HCT116 (cell line): Measurements from ENCODE around the gene TAS2R41. TPM values are rescaled to one million over a fixed set of nuclear protein-coding genes. Genes with fewer than 3 reads are reported as not detected.

Experiments
- ATAC-seq: fragments of 200-7000 bp; cut with Tn5 transposase; 2 replicates; pipeline ENCODE4 v1.9.1; 2020; ENCODE audit warnings: mild to moderate bottlenecking, moderate library complexity
- BruUV-seq: library from RNA; stranded (reverse); fragments of 400-500 nt; replicated peaks from 2 replicates; lab custom pipeline; 2021; lab: Mats Ljungman, UMichigan
- CTCF ChIA-PET: fragments of 300-600 bp; sonication (Branson Sonifier 250); formaldehyde crosslinking; loops from one replicate; lab custom pipeline; 2021; ENCODE audit warnings: antibody characterized with exemption; lab: Charles Lee
- POLR2A ChIA-PET: fragments of 300-600, 350-600 bp; sonication (Branson Sonifier 250); formaldehyde crosslinking; loops from one replicate; lab custom pipeline; 2021; ENCODE audit warnings: antibody characterized with exemption; lab: Charles Lee
- RAD21 ChIA-PET, 2 experiments: fragments of 300-600 bp; sonication (Branson Sonifier 250); formaldehyde crosslinking; loops; one replicate each; lab custom pipeline; 2023; ENCODE audit warnings: low total read pairs in 2 of 2; ENCODE audit not compliant: uncharacterized antibody in 2 of 2, unreplicated experiment in 2 of 2, low non-redundant PET in 1 of 2; lab: Charles Lee
- DNase-seq: peaks from one replicate; pipeline ENCODE4 v3.0.0-alpha.2; 2010; ENCODE audit warnings: low read depth, low spot score
- H2AFZ ChIP-seq: fragments of 200-600 bp; shearing (Covaris generic), sonication (generic); 2 replicates; pipeline ENCODE4 v1.6.1; 2017; ENCODE audit warnings: low read depth, mixed run types, mixed read lengths, antibody characterized with exemption, low read length; ENCODE audit not compliant: poor library complexity, severe bottlenecking
- H3K27ac ChIP-seq: 2 replicates; pipeline ENCODE4 v1.5.1; 2012; ENCODE audit warnings: low read depth, low read length
- H3K27me3 ChIP-seq: fragments of 200-600 bp; sonication (generic); 2 replicates; pipeline ENCODE4 v1.6.1; 2016; ENCODE audit warnings: mixed run types, low read length, mixed read lengths; ENCODE audit not compliant: insufficient read depth
- H3K36me3 ChIP-seq, 2 experiments: fragments of 200-500 bp in 1 of 2; fragments of 200-600 bp in 1 of 2; sonication (Bioruptor generic) in 1 of 2; sonication (generic) in 1 of 2; 2 replicates each; pipeline versions ENCODE4 v1.5.1 to v1.6.1; 2014 to 2016; ENCODE audit warnings: low read length in 2 of 2, inconsistent platforms in 1 of 2, mixed read lengths in 1 of 2, mixed run types in 1 of 2; ENCODE audit not compliant: insufficient read depth in 2 of 2, control insufficient read depth in 1 of 2
- H3K4me1 ChIP-seq, 2 experiments: fragments of 200-600 bp in 1 of 2; sonication (generic) in 1 of 2; 2 replicates each; pipeline versions ENCODE4 v1.5.1 to v1.6.1; 2012 to 2017; ENCODE audit warnings: low read length in 2 of 2, inconsistent platforms in 1 of 2, mild to moderate bottlenecking in 1 of 2, mixed read lengths in 1 of 2, mixed run types in 1 of 2, moderate library complexity in 1 of 2; ENCODE audit not compliant: insufficient read depth in 2 of 2, control insufficient read depth in 1 of 2
- H3K4me2 ChIP-seq: fragments of 200-600 bp; sonication (generic); 2 replicates; pipeline ENCODE4 v1.6.1; 2017; ENCODE audit warnings: mixed run types, low read length, mixed read lengths
- H3K4me3 ChIP-seq, 2 experiments: fragments of 200-600 bp in 1 of 2; sonication (generic) in 1 of 2; replicated peaks in 1 of 2; 2 replicates each; pipeline ENCODE4 v1.5.1; 2011 to 2016; ENCODE audit warnings: low read length in 2 of 2, control low read depth in 1 of 2, low read depth in 1 of 2, mild to moderate bottlenecking in 1 of 2, mixed read lengths in 1 of 2, mixed run types in 1 of 2
- H3K79me2 ChIP-seq: fragments of 200-600 bp; sonication (generic); 2 replicates; pipeline ENCODE4 v1.6.1; 2017; ENCODE audit warnings: mild to moderate bottlenecking, mixed run types, low read length, moderate library complexity, mixed read lengths; ENCODE audit not compliant: insufficient read depth
- H3K9ac ChIP-seq: fragments of 200-600 bp; sonication (generic); 2 replicates; pipeline ENCODE4 v1.6.1; 2016; ENCODE audit warnings: low read length, mixed read lengths
- H3K9me2 ChIP-seq: fragments of 200-600 bp; sonication (generic), shearing (Covaris generic); 2 replicates; pipeline ENCODE4 v1.6.1; 2017; ENCODE audit warnings: mixed run types, mild to moderate bottlenecking, moderate library complexity; ENCODE audit not compliant: insufficient read depth
- H3K9me3 ChIP-seq, 2 experiments: fragments of 200-500 bp in 1 of 2; fragments of 200-600 bp in 1 of 2; sonication (Bioruptor generic) in 1 of 2; sonication (generic) in 1 of 2; 2 replicates each; pipeline ENCODE4 v1.6.1; 2014 to 2017; ENCODE audit warnings: low read length in 2 of 2, mixed read lengths in 2 of 2, inconsistent platforms in 1 of 2, low read depth in 1 of 2, mild to moderate bottlenecking in 1 of 2, mixed run types in 1 of 2, moderate library complexity in 1 of 2; ENCODE audit not compliant: control insufficient read depth in 1 of 2, insufficient read depth in 1 of 2
- H4K20me1 ChIP-seq: fragments of 200-600 bp; sonication (generic), shearing (Covaris generic); 2 replicates; pipeline ENCODE4 v1.6.1; 2017; ENCODE audit warnings: mixed run types, mild to moderate bottlenecking, moderate library complexity; ENCODE audit not compliant: insufficient read depth
- ATF3 ChIP-seq: IDR thresholded peaks from 2 replicates; pipeline ENCODE4 v1.6.1; 2012
- CBX3 ChIP-seq: IDR thresholded peaks from 2 replicates; pipeline ENCODE4 v1.6.1; 2012; ENCODE audit warnings: low read depth
- CTCF ChIP-seq, 3 experiments: fragments of 200-600 bp in 1 of 3; sonication (generic) in 1 of 3; IDR thresholded peaks in 2 of 3; conservative IDR thresholded peaks in 1 of 3; 2 replicates each; pipeline ENCODE4 v1.5.1; 2012 to 2017; ENCODE audit warnings: low read depth in 2 of 3, low read length in 2 of 3, antibody characterized with exemption in 1 of 3, borderline replicate concordance in 1 of 3, control low read depth in 1 of 3, mild to moderate bottlenecking in 1 of 3, mixed read lengths in 1 of 3, mixed run types in 1 of 3, moderate library complexity in 1 of 3; ENCODE audit not compliant: insufficient read depth in 1 of 3
- ELF1 ChIP-seq: IDR thresholded peaks from 2 replicates; pipeline ENCODE4 v1.6.1; 2012; ENCODE audit warnings: low read depth, borderline replicate concordance
- EZH2 ChIP-seq: fragments of 200-600 bp; sonication (generic); IDR thresholded peaks from 2 replicates; pipeline ENCODE4 v1.6.1; 2017; ENCODE audit warnings: antibody characterized with exemption, mixed run types
- FOSL1 ChIP-seq: IDR thresholded peaks from 2 replicates; pipeline ENCODE4 v1.6.1; 2012; ENCODE audit warnings: low read depth
- JUND ChIP-seq: IDR thresholded peaks from 2 replicates; pipeline ENCODE4 v1.6.1; 2012
- MAX ChIP-seq: IDR thresholded peaks from 2 replicates; pipeline ENCODE4 v1.6.1; 2012
- POLR2A ChIP-seq: IDR thresholded peaks from 2 replicates; pipeline ENCODE4 v1.7.0; 2011; ENCODE audit warnings: borderline replicate concordance; ENCODE audit not compliant: insufficient read depth, insufficient read length; ENCODE audit errors: extremely low read depth
- SIN3A ChIP-seq: IDR thresholded peaks from 2 replicates; pipeline ENCODE4 v1.6.1; 2012; ENCODE audit warnings: low read depth
- SRF ChIP-seq: IDR thresholded peaks from 2 replicates; pipeline ENCODE4 v1.6.1; 2012; ENCODE audit warnings: low read depth
- YY1 ChIP-seq: IDR thresholded peaks from 2 replicates; pipeline ENCODE4 v1.6.1; 2011; ENCODE audit warnings: low read length, low read depth, moderate library complexity, mild to moderate bottlenecking; ENCODE audit not compliant: insufficient replicate concordance; ENCODE audit errors: extremely low read depth
- ZBTB33 ChIP-seq: IDR thresholded peaks from 2 replicates; pipeline ENCODE4 v1.6.1; 2011; ENCODE audit warnings: mild to moderate bottlenecking, low read length, moderate library complexity; ENCODE audit not compliant: insufficient replicate concordance; ENCODE audit errors: extremely low read depth
- ZNF274 ChIP-seq: fragments of 200-500 bp; sonication (Bioruptor generic); IDR thresholded peaks from 2 replicates; pipeline ENCODE4 v1.6.1; 2014; ENCODE audit warnings: mild to moderate bottlenecking, low read depth, low read length, inconsistent platforms
- intact Hi-C: fragments of 100-400 bp; cut with micrococcal nuclease; formaldehyde crosslinking; loops from 2 replicates; pipeline ENCODE4 v1.10.0; 2022
- total RNA-seq: library from RNA; stranded (reverse); gene quantifications from one replicate; pipeline ENCODE4 v1.2.1, GENCODE V29; 2021; ENCODE audit not compliant: unreplicated experiment

TAS2R41 gene
- total RNA-seq, 1 experiment from 2014 or later: not detected

- ATAC-seq (no peak), DNase-seq (no peak)
- no peak overlapping the region for H3K4me3 ChIP-seq
- H3K79me2 ChIP-seq: no peaks in the 10 kb centered on the region
- H3K27me3 ChIP-seq: no peaks in the 10 kb centered on the region
- H3K9me2 ChIP-seq: no peaks in the 10 kb centered on the region
- H2AFZ ChIP-seq: no peak overlapping the region
- POLR2A ChIA-PET: no interaction called here
- peaks cover 5 to 23% of the 10 kb centered on the region in 2 experiments; a peak in 3 of 4 replicates for H3K4me1 ChIP-seq
- BruUV-seq: no TSS peak
- intact Hi-C loops: loop anchor here (10.0 kb wide), 1 partner anchor 491 kb away; no protein-coding TSS in a partner anchor
- H3K4me2 ChIP-seq: no peak overlapping the region
- CTCF ChIA-PET: no interaction called here
- no peak overlapping the region for H3K27ac ChIP-seq
- H3K36me3 ChIP-seq: no peaks in the 10 kb centered on the region
- no peak for TF ChIP-seq YY1
- TF ChIP-seq ATF3: no peak
- no peak for TF ChIP-seq MAX
- no peak for TF ChIP-seq CTCF (IDR thresholded peaks at IDR 0.05 in 2 of 3, conservative IDR thresholded peaks at IDR 0.05 in 1 of 3; ENCODE audit: borderline replicate concordance in 1 of 3, insufficient read depth in 1 of 3, low read depth in 2 of 3, low read length in 2 of 3)
- no peak for TF ChIP-seq SRF
- TF ChIP-seq ZNF274: no peak
- TF ChIP-seq CBX3: no peak
- no peak for TF ChIP-seq FOSL1
- TF ChIP-seq ZBTB33: no peak
- no peak for TF ChIP-seq SIN3A
- TF ChIP-seq EZH2: no peak
- TF ChIP-seq ELF1: no peak
- TF ChIP-seq POLR2A: no peak
- TF ChIP-seq JUND: no peak
- no peaks in the 10 kb centered on the region for H4K20me1 ChIP-seq
- H3K9me3 ChIP-seq: no peaks in the 10 kb centered on the region
- RAD21 ChIA-PET: no interaction called here
- H3K9ac ChIP-seq: no peak overlapping the region
These were observed 18.2 kb downstream of the TAS2R41 start for GRCh38 chr7:143495851-143496250.
